GM19467 (cell line): Measurements from ENCODE around the gene ERVFRD-1.

ENCODE experiments used
- ATAC-seq: cut with Tn5 transposase; IDR thresholded peaks from one replicate; pipeline ENCODE4 v1.9.1; 2021; ENCODE audit warnings: mild to moderate bottlenecking, moderate library complexity; ENCODE audit not compliant: unreplicated experiment

Gene ERVFRD-1, protein sequence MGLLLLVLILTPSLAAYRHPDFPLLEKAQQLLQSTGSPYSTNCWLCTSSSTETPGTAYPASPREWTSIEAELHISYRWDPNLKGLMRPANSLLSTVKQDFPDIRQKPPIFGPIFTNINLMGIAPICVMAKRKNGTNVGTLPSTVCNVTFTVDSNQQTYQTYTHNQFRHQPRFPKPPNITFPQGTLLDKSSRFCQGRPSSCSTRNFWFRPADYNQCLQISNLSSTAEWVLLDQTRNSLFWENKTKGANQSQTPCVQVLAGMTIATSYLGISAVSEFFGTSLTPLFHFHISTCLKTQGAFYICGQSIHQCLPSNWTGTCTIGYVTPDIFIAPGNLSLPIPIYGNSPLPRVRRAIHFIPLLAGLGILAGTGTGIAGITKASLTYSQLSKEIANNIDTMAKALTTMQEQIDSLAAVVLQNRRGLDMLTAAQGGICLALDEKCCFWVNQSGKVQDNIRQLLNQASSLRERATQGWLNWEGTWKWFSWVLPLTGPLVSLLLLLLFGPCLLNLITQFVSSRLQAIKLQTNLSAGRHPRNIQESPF

DNA sequence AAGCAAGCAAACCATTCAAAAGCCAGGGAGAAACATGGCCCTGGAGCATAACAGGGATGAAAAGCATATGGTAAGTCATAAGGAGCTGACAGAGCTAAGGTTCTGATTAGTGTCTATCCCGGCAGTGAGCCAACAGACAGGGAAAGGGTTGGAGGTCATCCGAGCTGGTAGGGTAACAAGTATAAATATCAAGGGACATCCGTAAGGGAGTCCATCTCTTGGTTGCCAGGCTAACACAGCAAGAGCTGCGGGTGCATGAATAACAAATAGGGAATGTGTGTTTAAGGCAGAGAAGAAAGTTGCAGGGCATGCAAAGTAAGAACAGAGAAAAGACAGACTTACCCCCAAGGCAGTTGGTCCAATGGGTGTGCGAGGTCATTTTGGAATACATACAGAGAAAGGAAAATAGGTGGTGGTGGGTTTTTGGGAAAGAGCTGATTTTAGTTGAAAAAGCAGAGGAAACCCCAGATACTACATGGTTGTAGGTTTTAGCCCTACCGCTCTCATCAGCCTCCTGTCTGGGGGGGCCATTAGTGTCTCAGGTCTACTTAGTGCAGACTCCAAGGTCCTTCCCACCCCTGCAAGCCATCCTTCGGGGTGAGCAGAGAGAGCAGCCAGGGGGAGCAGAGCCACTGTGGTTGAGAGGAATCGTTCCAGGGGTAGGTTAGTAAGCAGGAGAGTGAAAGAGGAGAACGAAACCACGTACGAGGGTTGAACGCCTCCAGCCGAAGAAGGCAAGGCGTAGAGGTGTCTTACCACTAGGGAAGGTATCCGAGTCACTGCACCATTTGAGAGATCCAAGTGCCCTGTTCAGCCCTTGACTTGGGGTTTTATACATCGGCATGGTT lies at the start of gene ERVFRD-1:
ERVFRD-1 (minus strand) TSS at position 805 of the 848 bp plus-strand sequence. CDS start 6,415 bp downstream, outside the sequence.
- ATAC-seq = no peak

DNA sequence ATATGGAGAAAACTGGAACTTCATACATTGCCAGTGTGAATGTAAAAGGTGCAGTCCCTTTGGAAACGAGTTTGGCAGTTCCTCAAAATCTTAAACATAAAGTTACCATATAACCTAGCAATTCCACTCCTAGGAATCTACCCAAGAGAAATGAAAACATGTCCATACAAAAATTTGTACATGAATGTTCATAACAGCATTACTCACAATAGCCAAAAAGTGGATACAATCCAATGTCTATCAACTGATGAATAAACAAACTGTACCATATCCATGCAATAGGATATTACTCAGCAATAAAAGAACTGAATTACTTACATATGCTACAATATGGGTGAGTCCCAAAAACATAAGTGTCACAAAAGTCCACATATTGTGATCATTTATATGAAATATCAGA lies 48.7 kb upstream of the ERVFRD-1 start:
- no peak for ATAC-seq

DNA sequence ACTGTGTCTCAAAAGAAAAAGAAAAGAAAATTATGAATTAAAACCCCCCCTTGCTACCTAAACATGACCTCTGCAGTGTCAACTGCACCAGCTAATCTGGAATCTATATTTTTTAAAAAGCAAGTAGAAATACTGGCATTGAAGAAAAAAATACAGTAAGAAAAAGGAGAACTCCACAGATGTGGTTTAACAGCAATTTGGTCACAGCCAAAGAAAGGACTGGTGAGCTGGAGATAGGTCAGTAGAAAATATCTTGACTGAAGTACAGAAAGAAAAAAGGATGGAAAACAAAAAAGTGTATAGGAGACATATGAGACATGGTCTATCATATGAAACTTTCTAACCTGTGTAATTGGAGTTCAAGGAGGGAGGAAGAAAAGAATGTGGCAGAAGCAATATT lies 44.1 kb upstream of the ERVFRD-1 start:
- no peak for ATAC-seq

DNA sequence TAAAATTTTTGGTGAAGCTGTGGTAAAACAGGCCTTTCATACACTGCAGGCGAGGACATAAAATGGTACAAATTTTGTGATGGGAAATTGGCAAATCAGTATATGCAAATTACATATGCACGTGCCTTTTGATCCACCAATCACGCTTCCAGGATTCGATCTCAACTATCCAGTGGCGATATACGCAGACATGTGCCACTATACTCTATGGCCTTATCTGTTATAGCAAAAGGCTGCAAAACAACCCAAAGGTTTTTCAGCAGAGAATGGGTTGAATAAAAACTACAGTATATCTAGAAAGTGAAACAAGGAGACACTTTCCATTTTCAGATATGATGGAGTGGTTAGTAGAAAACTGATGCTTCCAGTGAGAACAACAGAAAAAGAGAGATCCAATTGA lies 41.9 kb upstream of the ERVFRD-1 start:
- ATAC-seq = no peak

DNA sequence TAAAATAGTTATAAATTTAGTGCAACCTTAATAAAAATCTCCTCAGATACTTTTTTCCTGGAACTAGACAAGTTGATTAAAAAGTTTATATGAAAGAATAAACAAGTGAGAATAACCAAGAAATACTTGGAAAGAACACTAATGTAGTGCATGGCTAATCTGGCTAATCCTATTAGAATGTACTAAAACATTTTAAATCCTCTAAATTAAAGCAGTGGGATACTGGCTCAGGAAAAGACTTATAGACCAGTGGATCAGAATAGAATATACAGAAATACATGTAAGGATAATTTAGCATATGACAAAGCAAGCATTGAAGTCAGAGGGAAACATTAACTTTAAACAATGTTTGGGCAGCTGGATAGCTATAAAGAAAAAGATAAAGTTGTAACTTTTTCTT lies 41.1 kb upstream of the ERVFRD-1 start:
- no peak for ATAC-seq

DNA sequence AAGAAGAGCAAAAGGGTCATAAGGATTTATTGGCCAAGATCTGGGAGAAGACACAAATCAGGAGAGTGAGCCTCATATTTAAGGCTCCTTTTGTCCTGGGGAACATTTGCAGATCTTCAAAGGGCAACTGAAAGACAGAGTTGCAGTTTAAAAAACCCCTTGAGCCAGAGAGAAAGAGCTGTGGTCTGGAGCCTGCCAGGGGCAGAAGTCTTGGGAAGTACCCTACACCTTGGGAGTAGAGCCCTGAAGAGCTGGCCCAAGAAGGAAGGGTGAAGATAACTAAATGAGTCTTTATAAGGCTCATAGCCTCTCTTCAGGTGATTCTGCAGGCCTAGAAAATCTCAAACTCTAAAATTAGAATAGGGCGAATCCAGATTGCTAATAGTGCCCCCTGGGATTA lies 40.0 kb upstream of the ERVFRD-1 start:
- ATAC-seq = no peak

DNA sequence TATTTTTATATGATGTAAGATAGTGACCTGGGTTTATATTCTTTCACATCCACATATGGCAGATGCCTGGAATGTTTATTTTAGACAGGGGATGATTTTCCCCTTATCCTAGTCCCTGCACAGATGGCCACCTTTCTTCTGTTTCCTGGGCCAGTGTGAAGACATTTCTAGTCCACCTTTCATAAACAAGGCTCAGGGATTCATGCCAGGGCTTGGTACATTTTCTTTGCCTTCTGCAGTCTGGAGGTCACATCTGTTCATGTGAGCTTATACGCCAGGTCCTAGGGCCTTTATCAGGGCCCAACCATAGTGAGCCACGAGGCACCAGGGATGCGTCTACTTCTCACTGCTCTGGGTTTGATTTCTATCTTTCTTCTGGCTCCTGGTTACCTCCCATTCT lies 38.0 kb upstream of the ERVFRD-1 start:
- no peak for ATAC-seq

DNA sequence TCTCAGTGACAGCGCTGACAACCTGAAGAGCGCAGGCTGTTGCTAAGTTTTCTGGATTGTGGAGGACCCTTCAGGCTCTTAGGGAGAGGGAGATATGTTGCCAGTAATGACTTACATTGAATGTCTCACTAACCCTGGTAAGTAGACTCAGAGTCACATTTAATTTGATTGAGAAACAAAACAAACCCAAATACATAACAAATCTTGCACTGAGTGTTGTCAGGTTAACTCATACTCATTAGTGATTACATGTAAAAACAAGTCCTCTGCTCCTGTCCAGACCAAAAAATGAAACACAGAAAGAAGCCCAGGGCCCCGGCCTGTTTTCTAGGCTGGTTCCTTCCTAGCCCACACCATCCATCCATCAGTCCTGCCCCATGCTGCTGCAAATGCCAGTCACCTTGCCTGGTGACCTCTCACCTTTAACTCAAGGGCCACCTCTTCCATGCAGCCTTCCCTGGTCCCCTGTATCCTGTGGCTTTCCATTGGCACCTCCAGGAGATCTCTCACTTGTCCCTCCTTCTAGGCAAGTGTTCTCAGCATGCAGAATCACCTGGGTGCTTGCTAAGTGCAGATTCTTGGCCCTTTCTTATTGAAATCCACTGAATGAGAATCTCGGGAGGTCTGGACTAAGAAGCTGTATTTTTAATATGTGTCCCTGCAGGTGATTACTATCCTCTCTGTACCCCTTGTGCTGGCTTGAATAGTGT lies 34.7 kb upstream of the ERVFRD-1 start:
- ATAC-seq = no peak

DNA sequence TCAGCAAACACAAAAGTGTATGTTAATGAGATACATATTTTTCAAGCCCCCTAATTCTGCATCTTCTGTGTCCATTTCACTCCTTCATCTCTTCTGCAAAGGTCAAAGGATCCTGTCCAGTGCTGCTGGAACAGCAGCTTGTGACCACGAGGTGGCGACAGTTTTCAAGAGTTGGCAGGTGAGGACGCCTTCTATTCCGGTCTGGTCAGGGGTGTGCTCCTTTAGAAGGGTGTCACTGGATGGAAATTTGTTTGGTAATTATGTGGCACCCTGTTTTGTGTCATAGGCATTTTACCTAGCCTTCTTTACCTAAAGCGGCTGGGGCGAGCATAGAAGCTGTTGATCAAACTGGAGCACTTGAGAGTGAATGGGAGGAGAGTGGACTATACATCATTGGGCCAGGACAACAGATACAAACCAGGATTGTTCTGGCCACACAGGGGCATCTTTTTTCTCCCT lies 32.9 kb upstream of the ERVFRD-1 start:
- ATAC-seq = no peak

DNA sequence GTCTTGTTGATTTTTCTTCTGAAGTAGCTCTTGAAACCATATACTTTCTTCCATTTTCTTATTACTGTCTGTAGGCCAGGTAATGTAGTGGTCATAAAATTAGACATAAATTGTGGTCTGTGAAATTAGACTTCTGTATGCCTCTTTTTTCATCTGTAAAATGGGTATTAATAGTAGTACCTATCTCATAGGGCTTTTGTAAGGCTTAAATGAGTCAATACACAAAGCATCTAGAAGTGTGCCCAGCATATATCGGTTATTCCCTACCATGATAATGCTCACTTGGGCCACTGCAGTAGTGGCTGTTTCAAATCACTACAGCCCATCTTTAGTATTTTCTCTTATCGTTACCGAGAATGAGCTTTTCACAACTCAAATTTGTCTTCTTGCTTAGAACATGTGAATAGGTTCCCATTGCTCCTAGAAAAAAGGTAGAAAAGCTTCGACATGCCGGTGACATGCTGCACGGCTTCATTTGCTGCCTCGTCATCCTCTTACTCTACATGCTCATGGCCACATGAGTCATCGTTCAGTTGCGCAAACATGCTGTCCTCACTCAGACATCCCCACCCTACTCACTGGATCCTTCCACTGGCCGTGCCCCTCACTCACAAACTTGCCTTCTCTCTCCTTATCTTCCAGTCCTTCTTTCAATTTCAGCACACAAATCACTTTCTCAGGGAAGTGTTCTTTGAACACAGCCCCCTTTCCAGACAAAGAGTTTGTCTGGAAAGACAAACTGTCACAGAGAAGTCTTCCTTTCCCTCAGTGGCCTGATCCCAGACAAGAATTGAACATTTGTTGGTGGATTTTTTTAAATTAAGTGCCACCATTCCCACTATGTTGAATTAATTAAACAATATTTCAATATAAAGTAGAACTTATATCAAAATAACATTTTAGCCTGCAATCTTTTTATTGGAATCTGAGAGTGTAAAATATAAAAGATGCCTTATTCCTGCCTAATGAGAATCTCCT lies 32.2 kb upstream of the ERVFRD-1 start:
- ATAC-seq = no peak

DNA sequence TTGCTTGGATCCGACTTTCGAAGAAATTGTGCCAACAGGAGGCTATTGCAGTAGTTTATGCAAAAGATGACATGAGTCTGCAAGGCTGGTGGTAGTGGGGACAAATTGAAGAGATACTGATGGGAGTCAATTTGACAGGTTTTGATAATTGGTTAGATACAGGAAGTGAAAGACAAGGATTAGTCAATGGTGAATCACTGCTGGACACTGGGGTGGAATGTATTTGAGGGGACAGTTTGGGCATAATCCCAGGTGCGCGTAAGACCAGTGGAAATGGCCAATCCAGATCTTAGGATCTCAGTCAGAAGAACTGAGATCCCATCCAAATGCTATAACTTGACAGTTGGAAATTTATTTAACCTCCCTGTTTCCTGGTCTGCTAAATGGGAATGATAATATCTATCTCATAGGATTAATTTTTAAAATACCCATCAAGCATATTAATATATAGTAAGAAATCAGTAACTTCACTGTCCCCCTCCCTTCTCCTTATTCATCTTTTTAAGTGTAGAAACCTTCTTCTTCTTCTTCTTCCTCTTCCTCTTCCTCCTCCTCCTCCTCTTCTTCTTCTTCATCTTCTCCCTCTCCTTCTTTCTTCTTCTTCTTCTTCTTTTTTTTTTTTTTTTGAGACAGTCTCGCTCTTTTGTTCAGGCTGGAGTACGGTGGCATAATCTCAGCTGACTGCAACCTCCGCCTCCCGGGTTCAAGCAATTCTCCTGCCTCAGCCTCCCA lies 30.9 kb upstream of the ERVFRD-1 start:
- no peak for ATAC-seq

DNA sequence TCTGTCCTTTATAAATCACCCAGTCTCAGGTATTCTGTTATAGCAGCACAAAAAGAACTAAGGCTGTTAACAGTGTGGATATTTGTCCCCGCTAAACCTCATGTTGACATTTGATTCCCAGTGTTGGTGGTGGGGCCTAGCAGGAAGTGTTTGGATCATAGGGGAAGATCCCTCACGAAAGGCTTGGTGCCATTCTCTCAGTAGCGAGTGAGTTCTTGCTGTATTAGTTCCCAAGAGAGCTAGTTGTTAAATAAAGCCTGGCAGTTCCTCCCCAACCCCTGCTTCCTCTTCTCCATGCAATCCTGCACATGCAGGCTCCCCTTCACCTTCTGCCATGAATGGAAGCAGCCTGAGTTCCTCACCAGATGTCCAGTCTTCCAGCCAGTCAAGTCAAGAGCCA lies 29.8 kb upstream of the ERVFRD-1 start:
- no peak for ATAC-seq

DNA sequence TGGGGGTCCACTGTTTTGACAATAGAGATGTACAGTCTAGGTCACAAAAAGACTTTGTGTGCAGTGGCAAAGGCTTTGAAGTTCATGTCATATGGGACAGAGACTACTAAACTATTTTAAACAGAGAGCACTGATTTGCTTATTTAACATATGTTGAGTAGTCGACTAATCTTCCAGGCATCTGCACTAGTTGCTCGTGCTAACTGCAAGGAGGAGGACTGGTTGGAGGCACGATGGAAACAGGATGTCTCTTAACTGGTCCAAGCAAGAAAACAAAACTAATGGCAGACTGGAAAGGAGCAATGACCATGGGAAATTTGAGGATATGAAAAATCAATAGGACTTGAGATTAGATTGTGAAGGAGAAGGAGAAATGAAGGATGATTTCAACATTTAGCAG lies 28.5 kb upstream of the ERVFRD-1 start:
- no peak for ATAC-seq

DNA sequence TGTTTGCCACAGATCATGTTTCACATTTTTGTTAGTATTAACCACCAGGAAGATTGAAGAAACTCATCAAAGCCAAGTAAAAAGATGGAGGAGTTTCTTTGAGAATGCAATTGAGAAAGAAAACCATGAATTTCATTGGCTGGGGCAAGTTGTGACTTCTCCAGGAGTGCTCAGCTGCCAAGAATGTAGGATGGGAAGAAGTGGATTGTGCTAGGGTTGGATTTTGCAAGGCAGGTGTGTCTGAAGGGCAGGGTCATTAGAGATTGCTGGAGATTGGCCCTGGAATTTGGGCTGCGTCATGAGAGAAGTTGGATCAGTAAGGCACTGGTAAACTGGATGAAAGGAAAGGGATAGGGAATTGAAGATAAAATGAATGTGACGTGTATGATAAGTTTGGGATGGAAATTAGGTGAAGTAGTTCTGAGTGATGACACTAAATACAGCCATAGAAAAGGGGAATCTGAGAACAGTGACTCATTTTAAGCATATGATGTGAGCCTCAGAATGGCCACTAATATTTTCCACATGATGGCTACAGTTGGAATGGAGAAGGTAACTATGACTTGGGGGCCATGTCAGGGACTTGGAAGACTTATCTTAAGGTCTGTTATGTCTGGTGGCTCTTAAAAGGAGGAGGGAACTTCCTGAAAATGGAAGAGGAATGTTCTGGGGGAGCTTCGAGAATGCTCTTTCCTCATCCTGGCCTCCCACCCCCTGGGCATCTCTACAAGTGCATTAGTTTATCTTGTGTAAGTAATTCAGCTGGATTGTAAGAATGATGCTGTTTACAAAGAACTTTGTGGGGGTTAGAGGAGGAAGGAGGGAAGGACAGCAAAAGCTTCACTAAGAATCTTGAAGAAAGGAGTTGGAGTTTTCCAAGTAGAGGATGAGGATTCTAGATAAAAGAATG lies 27.8 kb upstream of the ERVFRD-1 start:
- ATAC-seq = no peak

DNA sequence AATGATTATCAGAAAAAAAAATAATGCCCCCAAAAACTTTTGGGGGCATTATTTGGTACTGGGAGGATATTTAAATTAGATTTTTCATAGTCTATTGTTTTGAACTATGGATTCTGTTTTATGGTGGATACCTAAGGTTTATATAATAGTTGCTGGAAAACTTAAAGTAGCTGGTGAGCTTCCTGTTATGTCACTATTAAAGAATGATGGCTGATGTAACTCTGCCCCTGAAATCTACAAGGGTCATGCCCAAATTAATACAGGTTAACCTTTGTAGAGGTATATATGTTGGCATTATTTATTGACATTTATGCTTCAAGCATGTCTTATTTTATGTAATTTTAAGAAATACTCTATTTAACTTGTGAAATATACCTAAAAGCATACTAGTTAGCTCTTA lies 25.3 kb upstream of the ERVFRD-1 start:
- no peak for ATAC-seq

DNA sequence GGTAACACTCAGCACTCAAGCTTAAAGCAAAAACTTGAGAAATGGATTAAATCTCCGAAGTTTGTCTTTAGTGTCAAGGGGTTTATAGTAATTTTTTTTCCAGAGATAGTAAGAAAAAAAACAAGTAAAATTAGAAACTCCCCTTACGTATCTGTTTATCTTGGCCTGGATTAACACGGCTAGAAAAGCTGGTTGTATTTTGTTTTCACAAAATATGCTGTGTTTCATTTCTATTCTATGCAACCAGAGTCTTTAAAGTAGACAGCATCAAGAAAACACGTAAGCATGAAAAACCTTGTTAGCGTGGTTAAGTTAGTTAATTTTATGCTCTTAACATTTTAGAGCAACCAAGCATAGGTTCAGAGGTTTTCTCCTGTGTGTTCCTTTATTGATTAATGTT lies 21.8 kb upstream of the ERVFRD-1 start:
- ATAC-seq = no peak

DNA sequence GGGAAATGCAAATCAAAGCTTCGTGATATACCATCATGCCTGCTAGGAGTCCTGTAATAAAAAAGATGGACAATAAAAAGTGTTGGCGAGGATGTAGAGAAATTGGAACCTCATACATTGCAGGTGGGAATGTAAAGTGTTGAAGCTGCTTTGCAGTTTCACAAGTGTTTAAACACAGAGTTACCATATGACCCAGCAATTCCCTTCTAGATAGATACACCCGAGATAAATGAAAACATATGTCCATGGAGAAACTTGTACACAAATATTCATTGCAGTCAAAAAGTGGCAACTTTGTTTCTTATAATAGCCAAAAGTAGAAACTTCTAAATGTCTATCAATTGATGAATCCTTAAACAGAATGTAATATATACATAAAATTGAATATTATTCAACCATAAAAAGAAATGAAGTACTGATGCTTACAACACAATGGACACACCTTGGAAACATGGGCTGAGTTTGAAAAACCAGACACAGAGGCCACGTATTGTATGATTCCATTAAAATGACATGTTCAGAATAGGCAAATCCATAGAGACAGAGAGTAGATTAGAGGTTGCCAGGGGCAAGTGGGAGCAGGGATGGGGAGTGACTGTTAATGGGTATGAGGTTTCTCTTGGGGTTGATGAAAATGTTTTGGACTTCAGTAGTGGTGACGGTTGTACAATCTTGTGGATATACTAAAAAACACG lies 20.8 kb upstream of the ERVFRD-1 start:
- ATAC-seq = no peak

DNA sequence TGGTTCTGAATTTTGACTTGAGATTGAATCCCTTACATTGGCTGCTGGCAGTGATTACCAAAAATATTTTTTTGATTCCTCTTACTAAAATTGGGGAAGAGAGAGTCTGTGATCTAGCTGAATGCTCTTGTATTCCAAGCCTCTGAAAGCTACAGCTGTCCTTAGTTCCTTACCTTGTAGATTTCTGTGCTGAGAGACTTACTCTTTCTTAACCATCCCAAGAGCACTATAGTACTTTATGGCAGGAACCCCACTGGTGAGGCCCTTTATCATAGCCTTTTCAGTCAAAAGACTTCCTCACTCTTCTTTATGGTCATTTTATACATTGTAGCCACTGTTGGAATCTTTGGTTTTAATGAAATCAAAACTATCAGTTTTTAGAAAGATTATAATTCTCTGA lies 19.1 kb upstream of the ERVFRD-1 start:
- no peak for ATAC-seq
